ENCODE measurements around the gene DPPA3. TPM values are rescaled to one million over a fixed set of nuclear protein-coding genes. Genes with fewer than 3 reads are reported as not detected.
"Not testable (repeated sequence)": the region's sequence is repeated elsewhere in the genome, so short reads cannot be mapped to it uniquely, and the experiment has no call there.

Gene DPPA3
- total RNA-seq, 1 donor from 2014 or later, result not detected

- DNase-seq (ENCODE audit: low spot score in 2 of 2), result no peak
- intact Hi-C loops (cut with DNase I), result no loop called here
These were observed 5.1 kb downstream of the DPPA3 start for GRCh38 chr12:7716381-7716780.

DNA sequence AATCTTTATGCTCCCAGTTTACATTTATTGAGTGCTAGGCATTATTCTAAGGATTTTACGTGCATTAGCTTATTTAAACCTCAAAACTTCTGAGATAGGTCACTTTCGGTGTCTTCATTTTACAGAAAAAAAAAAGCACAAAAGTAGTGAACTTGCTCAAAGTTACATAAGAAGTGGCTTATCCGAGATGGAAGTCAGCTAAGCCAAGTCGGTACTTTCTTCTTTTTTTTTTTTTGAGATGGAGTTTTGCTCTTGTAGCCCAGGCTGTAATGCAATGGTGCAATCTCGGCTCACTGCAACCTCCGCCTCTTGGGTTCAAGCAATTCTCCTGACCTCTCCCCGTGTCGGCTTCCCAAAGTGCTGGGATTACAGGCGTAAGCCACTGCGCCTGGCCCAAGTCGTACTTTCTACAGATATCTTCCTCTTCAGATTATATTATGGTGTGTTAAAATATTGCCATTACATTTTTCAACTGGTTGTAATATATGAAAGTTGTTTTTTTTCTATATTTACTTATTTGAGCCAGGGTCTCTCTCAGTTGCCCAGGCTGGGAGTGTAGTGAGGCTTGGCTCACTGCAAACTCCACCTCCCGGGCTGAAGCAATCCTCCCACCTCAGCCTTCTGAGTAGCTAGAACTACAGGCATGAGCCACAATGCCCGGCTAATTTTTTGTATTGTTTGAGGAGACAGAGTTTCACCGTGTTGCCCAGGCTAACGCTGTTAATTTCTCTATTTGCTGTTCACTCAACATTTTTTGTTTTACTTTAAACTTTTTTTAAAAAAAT is 8.9 kb downstream of the DPPA3 start:
- Histone ChIP-seq H3K27ac (no peak overlapping the region), H3K4me1 (no peaks in the 10 kb centered on the region), H3K27me3 (no peaks in the 10 kb centered on the region), H3K9me3 (no peaks in the 10 kb centered on the region), H3K4me3 (no peak overlapping the region), H3K36me3 (no peaks in the 10 kb centered on the region)
- intact Hi-C loops (cut with DNase I), result no loop called here
- TF ChIP-seq, protein P1, sequence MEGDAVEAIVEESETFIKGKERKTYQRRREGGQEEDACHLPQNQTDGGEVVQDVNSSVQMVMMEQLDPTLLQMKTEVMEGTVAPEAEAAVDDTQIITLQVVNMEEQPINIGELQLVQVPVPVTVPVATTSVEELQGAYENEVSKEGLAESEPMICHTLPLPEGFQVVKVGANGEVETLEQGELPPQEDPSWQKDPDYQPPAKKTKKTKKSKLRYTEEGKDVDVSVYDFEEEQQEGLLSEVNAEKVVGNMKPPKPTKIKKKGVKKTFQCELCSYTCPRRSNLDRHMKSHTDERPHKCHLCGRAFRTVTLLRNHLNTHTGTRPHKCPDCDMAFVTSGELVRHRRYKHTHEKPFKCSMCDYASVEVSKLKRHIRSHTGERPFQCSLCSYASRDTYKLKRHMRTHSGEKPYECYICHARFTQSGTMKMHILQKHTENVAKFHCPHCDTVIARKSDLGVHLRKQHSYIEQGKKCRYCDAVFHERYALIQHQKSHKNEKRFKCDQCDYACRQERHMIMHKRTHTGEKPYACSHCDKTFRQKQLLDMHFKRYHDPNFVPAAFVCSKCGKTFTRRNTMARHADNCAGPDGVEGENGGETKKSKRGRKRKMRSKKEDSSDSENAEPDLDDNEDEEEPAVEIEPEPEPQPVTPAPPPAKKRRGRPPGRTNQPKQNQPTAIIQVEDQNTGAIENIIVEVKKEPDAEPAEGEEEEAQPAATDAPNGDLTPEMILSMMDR (IDR thresholded peaks at IDR 0.05), result no peak
- no peak for DNase-seq (ENCODE audit: low spot score in 2 of 2)

More at GRCh38 chr12:7716381-7716780, 5.1 kb downstream of the DPPA3 start:
- Histone ChIP-seq H3K27me3 (no peaks in the 10 kb centered on the region), H3K9me3 (no peaks in the 10 kb centered on the region), H3K36me3 (no peaks in the 10 kb centered on the region), H3K4me3 (no peak overlapping the region), H3K27ac (no peak overlapping the region), H3K4me1 (no peaks in the 10 kb centered on the region)
- TF ChIP-seq, protein P1 (IDR thresholded peaks at IDR 0.05), result no peak

DNA sequence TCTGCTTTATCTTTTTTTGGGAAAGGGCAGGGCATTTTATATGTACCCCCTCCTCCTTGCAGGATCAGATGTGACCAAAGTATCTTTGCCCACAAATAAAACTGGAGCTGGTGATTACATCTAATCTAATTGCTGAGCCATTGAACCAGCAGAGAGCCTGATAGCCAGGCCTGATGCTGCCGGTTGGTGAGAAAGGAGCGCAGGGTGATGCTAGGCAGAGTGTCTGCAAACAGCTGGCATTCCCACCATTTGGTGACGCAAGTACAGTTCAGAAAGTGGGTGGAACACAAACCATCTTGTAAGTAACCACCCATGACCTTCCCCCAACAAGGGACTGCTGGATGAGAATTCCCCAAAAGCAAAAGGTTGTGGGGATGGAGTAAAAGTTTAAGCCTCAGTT is 12.7 kb downstream of the DPPA3 start:
- intact Hi-C loops (cut with DNase I), result no loop called here
- Histone ChIP-seq H3K9me3 (no peaks in the 10 kb centered on the region), H3K4me3 (no peak overlapping the region), H3K27ac (no peak overlapping the region), H3K4me1 (no peaks in the 10 kb centered on the region), H3K27me3 (no peaks in the 10 kb centered on the region), H3K36me3 (no peaks in the 10 kb centered on the region)
- no peak for DNase-seq (ENCODE audit: low spot score in 2 of 2)
- TF ChIP-seq, protein P1 (IDR thresholded peaks at IDR 0.05), result no peak

DNA sequence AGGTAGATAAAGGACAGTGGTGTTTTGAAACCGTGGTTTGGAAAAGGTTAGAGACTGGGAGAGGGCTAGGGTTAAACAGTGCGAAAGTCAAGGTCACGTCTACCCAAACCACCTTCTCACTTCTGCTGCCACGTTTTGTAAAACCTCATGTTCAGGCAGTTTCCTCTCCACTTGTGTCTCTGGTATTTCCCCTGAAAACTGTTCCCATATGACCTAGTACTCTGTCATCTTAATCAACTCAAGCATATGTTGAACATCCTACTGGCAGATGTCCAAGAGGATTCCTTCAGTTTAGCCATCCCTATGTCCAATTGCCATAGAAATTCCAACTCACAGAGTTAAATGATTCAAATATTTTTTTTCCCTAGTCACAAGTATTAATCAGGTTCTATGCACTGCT is 18.5 kb downstream of the DPPA3 start:
- TF ChIP-seq, protein P1 (IDR thresholded peaks at IDR 0.05), result no peak
- Histone ChIP-seq H3K9me3 (no peaks in the 10 kb centered on the region), H3K36me3 (no peaks in the 10 kb centered on the region), H3K27me3 (no peaks in the 10 kb centered on the region), H3K4me3 (no peak overlapping the region), H3K4me1 (no peaks in the 10 kb centered on the region), H3K27ac (no peak overlapping the region)
- intact Hi-C loops (cut with DNase I), result no loop called here
- DNase-seq (ENCODE audit: low spot score in 2 of 2), result no peak

- H3K9me3 ChIP-seq; DNase-seq (ENCODE audit: low spot score in 2 of 2); H3K4me1 ChIP-seq; H3K27me3 ChIP-seq; intact Hi-C loops (cut with DNase I); H3K4me3 ChIP-seq; H3K36me3 ChIP-seq; H3K27ac ChIP-seq: not testable (repeated sequence)
These were observed 19.8 kb downstream of the DPPA3 start for GRCh38 chr12:7730984-7731383.

GRCh38 chr12:7731486-7731885 is 20.3 kb downstream of the DPPA3 start:
- H3K27me3 ChIP-seq, result no peaks in the 10 kb centered on the region
- no peaks in the 10 kb centered on the region for H3K36me3 ChIP-seq
- no peak overlapping the region for H3K27ac ChIP-seq
- no peaks in the 10 kb centered on the region for H3K4me1 ChIP-seq
- no peak overlapping the region for H3K4me3 ChIP-seq
- no peak for DNase-seq (ENCODE audit: low spot score in 2 of 2)
- no peaks in the 10 kb centered on the region for H3K9me3 ChIP-seq
- intact Hi-C loops (cut with DNase I), result no loop called here
- TF ChIP-seq, protein P1 (IDR thresholded peaks at IDR 0.05), result no peak

All from ascending aorta (tissue), 2 donors.